HG02938 (cell line): ENCODE measurements around the gene GAPDH.
"Not testable (repeated sequence)": the region's sequence is repeated elsewhere in the genome, so short reads cannot be mapped to it uniquely, and the experiment has no call there.

Experiments used
- ATAC-seq: cut with Tn5 transposase; IDR thresholded peaks from one replicate; pipeline ENCODE4 v1.9.1; 2021; ENCODE audit warnings: mild to moderate bottlenecking, moderate library complexity; ENCODE audit not compliant: unreplicated experiment

GAPDH gene

DNA sequence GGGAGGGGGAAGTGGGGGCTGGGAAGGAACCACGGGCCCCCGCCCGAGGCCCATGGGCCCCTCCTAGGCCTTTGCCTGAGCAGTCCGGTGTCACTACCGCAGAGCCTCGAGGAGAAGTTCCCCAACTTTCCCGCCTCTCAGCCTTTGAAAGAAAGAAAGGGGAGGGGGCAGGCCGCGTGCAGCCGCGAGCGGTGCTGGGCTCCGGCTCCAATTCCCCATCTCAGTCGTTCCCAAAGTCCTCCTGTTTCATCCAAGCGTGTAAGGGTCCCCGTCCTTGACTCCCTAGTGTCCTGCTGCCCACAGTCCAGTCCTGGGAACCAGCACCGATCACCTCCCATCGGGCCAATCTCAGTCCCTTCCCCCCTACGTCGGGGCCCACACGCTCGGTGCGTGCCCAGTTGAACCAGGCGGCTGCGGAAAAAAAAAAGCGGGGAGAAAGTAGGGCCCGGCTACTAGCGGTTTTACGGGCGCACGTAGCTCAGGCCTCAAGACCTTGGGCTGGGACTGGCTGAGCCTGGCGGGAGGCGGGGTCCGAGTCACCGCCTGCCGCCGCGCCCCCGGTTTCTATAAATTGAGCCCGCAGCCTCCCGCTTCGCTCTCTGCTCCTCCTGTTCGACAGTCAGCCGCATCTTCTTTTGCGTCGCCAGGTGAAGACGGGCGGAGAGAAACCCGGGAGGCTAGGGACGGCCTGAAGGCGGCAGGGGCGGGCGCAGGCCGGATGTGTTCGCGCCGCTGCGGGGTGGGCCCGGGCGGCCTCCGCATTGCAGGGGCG lies at the start of gene GAPDH:
Gene GAPDH (plus strand): TSS at position 595 of the 772 bp plus-strand sequence. CDS start 316 bp downstream, outside the sequence.
- ATAC-seq = peak; percentile 49

DNA sequence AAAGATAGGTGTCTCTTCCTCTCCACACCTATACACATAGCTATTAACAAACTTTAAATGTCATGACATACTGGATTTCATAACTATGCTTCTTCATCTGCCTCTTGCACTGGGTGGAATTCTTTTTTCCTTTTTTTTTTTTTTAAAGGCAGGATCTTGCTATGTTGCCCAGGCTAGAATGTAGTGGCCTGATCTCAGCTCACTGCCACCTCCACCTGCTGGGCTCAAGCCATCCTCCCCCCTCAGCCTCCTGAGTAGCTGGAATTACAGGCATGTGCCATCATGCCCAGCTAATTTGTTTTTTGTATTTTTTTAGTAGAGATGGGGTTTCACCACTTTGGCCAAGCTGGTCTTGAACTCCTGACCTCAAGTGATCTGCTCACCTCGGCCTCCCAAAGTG lies 46.1 kb upstream of the GAPDH start:
- ATAC-seq = no peak

DNA sequence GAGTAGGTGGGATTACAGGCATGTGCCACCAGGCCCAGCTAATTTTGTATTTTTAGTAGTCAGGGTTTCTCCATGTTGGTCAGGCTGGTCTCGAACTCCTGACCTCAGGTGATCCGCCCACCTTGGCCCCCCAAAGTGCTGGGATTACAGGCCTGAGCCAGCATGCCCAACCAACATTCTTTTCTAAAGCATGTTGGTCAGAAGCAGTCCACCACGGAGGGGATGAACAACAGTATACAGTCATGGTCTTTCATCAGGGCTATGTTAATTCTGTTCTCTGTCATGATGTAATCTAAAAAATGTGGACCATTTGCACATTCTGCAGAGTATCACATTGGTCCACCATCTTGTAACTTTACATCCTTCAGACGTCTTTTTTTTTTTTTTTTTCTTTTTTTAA lies 44.9 kb upstream of the GAPDH start:
- no peak for ATAC-seq

DNA sequence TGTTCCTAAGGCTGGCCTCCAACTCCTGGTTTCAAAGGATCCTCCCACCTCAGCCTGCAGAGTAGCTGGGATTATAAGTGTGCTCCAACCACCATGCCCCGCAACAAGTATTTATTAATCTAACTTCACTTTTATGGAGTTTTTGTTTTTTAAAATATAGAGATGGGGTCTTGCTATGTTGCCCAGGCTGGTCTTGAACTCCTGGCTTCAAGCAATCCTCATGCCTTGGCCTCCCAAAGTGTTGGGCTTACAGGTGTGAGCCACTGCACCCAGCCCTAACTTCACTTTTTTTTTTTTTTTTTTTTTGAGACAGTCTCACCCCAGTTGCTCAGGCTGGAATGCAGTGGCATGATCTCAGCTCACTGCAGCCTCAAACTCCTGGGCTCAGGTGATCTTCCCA lies 43.6 kb upstream of the GAPDH start:
- ATAC-seq = not testable (repeated sequence)

DNA sequence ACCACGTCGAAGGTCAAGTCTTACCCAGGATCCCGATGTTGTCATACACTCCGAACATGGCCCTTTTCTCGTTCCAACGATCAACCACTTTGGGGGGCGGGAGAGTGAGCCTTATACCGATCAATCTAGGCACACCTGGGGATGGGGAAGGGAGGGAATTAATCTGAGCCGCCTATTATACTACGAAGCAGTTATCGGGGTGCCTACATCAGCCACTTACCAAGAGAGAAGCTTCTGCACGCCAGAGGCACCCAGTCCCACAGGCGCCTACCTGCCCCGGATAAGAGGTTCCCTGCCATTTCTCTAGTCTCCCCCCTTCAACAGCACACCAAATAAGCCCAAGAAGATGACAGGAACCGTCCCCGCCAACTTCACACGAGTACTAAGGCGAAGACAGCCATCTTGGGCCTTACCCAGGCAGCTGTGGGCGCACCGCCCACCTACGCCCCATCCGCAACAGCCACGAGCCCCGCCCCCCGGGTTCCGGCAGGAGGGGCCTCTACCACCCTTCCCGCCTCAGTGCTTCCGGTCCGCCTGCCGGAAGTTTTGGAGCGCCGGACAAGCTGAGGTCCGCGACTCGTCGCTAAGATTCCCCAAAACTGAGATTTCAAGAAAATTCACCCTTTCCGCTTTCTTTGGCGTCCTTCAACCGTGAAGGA lies 41.4 kb upstream of the GAPDH start, which contains the start of gene MRPL51:
Gene MRPL51 (minus strand): TSS at position 425 of the 659 bp plus-strand sequence. CDS start 126 bp downstream, at position 299.
- peak; percentile 62 for ATAC-seq

DNA sequence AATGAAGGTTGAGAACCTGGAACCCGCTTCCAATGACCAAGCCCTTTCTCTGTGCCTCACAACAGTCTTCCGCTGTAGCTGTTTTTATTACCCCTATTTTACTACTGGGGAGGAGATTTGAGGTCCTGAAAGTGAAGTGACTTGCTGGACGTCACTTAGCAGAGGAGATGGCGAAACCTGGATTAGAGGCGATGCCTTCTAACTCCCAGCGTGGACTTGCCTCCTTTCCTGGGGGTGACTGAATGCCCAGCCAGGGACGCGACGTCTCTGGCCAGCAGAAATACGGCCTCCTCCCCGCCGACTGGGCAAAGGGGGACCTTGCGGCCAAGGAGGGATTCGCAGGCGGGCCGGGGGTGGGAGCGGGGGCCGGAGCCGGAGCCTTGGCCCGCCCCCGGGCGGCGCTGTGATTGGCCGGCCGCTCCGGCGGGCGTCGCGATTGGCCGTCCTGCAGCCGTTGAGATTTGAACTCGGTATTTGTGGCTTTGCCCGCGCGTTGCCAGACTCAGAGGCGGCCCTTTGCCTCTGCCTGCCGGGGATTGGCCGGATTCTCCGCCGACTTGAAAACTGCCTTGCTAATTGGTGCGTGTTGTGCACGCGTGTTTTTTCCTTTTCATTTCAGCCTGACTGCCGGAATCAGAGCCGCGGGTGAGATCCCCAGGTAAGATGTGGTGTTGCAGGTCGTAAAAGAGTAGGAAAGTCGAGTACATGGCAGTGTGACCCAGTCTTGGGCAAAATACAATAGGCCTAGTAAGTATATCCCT lies 40.6 kb upstream of the GAPDH start, which contains the start of gene NCAPD2:
Gene NCAPD2 (plus strand): TSS at position 606 of the 761 bp plus-strand sequence. CDS start 997 bp downstream, outside the sequence.
- peak; percentile 80 for ATAC-seq

DNA sequence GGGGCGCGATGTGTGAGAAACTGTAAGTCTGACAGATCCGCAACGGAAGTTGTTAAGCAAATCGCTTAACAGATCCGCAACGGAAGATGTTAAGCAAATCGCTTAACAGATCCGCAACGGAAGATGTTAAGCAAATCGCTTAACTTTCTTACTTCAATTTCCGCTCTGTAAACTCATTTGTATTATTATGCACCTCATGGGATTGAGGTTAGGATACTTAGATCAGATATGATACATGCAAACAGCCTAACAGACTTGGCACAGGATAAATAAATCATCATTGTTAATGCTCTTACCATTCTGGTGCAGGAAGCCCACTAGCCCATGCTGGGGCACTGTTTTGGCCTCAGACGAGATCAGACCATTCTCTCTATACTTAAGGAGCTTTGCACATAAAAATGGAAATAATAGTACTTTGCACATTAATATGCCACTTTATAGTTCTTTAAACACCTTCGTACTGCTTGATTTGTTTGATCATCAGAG lies 40.0 kb upstream of the GAPDH start:
- ATAC-seq = no peak

DNA sequence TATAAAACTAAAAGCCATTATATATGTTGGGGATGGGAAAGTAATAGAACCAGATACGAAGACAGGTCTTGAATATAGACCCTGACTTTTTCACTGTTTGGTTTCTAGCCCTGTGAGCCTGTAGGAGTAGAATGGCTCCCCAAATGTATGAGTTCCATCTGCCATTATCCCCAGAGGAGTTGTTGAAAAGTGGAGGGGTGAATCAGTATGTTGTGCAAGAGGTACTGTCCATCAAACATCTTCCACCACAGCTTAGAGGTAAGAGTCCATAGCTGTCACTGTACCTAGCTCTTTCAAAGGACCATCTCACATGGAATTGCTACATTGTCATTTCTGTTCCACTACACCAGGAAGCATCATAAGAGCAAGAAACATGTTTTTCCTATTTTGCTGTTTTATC lies 39.3 kb upstream of the GAPDH start:
- ATAC-seq = no peak

DNA sequence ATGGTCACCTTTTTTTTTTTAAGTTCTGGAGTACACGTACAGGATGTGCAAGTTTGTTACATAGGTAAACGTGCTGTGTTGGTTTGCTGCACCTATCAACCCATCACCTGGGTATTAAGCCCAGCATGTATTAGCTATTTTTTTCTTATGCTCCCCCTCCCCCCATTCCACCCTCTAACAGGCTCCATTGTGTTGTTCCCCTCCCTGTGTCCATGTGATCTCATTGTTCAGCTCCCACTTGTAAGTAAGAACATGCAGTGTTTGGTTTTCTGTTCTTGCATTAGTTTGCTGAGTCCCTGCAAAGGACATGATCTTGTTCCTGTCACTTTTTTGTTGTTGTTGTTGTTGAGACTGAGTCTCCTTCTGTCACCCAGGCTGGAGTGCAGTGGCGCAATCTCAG lies 37.0 kb upstream of the GAPDH start:
- ATAC-seq = not testable (repeated sequence)

DNA sequence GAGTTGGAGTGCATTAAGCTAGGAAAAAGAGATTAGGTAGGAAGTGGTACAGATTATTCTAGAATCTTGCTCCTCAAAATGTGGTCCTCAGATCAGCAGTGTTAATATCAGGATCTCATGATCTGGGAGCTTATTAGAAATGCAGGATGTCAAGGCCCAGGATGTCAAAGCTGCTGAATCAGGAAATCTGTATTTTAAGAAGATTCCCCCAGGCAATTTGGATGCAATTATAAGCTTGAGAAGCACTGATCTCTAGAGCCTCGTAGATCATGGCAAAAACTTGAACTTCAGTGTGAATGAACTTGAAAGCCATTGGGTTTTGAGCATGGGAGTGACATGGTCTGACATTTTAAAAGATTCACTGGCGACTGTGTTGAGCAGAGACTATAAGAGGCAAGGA lies 33.9 kb upstream of the GAPDH start:
- ATAC-seq = no peak

DNA sequence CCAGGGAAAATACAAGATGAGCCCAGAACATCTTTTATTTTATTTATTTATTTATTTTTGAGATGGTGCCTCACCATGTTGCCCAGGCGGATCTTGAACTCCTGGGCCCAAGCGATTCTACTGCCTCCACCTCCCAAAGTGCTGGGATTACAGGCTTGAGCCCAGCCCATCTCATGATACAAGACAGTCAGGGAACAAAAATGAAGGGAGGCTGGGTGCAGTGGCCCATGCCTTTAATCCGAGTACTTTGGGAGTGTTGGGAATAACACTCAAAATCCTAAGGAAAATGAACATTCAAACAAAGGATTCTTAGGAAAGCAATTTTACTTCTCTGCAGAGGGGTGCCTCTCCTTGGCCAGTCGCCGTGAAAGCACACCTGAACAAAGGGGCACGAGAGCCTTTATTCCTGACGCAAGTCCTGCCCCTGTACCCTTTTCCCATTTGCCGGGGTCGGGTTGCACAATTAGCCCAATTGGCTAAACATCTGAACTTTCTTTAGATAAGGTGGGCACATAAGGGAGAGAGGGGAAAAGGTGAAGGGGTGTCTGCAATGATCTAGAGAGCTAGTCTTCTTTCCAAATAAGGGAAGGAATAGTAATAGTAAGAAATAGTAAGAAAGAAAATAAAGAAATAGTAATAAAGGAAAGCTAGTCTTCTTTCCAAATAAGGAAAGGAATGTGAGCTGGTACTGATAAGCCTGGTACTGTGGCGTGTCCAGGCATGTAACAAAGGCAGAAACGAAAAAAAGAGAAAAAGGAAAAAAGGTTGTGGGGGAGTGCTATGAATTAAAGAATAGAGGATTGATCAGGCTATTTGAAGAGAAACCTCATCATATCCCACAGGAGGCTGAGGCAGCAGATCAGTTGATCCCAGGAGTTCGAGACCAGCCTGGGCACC lies 27.0 kb upstream of the GAPDH start:
- ATAC-seq = no peak

DNA sequence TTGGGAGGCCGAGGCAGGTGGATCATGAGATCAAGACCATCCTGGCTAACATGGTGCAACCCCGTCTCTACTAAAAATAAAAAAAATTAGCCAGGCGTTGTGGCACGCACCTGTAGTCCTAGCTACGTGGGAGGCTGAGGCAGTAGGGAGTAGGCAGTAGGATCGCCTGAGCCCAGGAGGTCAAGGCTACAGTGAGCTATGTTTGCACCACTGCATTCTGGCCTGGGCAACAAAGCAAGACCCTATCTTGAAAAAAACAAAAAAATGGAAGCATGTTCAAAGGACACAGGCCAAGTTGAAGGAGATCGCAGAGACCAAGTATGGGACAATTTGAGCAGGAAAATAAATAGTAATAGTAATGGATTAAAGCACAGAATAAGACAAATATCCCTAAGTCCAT lies 26.2 kb upstream of the GAPDH start:
- ATAC-seq = no peak

DNA sequence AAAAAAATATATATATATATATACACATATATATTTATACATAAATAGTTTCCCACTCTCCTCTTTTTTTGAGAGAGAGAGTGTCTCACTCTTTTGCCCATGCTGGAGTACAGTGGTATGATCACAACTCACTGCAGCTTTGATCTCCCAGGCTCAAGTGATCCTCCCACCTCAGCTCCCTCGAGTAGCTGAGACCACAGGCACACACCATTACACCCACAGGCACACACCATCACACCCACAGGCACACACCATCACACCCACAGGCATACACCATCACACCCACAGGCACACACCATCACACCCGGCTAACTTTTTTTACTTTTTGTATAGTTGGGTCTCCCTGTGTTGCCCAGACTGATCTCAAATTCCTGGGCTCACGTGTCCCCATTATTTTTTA lies 14.1 kb upstream of the GAPDH start:
- ATAC-seq = no peak

DNA sequence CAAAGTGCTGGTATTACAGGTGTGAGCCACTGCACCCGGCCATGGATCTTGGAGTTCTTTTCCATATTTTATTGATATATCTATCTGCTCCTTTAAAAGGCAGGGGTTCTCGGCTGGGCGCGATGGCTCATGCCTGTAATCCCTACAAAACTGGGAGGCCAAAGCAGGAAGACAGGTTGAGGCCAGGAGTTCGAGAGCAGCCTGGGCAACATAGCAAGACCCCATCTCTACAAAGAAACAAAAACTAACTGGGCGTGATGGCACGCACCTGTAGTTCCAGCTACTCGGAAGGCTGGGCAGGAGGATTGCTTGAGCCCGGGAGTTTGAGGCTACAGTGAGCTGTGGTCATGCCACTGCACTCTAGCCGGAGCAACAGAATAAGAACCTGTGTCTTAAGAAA lies 12.1 kb upstream of the GAPDH start:
- ATAC-seq = no peak

DNA sequence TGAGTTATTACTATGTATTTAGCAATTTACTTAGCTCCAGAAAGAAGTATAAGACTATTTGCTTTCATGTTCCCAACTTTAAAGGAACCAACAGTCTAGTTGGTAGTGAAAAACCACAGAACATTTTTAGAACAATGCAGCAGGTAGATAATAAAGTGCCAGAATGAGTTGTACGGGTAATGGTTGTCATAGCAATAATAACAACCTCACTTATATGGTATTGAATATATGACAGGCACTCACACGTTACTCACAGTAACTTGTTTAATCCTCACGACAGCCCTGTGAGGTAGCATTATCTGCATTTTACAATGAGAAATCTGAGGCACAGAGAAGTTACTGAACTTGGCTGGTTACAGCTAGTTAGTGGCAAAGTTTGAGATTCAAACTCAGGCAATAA lies 10.6 kb upstream of the GAPDH start:
- no peak for ATAC-seq

DNA sequence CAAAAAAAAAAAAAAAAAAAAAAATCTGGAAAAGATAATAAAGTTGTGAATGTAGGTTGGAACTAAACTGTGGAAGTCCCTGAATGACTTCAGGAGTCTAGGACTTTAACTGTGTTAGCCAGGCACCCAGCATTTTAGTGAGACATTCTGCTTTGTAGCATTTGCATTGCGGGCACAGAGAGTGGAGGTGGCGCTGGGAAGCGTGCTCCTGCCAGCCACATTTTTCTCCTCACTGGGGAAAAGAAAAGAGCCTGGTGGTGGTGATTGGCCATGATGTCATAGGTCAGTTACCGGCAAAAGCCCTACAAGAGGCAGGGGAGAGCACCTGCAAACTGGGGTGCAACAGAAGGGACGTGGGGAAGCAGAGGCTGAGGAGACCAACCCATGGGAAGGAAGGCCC lies 9.7 kb upstream of the GAPDH start:
- ATAC-seq = no peak

DNA sequence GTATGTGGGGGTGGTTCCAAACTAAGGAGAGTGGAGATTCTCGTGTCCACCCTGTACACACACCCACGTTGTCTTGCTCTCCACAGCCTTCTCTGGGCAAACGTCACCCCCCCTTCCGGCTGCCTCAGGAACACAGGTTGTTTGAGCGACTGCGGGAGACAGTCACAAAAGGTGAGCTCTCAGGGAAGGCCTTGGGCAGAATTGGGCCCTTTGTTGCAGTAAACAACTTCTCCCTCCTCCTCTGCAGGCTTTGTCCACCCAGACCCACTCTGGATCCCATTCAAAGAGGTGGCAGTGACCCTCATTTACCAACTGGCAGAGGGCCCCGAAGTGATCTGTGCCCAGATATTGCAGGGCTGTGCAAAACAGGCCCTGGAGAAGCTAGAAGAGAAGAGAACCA lies 8.1 kb upstream of the GAPDH start:
- no peak for ATAC-seq

DNA sequence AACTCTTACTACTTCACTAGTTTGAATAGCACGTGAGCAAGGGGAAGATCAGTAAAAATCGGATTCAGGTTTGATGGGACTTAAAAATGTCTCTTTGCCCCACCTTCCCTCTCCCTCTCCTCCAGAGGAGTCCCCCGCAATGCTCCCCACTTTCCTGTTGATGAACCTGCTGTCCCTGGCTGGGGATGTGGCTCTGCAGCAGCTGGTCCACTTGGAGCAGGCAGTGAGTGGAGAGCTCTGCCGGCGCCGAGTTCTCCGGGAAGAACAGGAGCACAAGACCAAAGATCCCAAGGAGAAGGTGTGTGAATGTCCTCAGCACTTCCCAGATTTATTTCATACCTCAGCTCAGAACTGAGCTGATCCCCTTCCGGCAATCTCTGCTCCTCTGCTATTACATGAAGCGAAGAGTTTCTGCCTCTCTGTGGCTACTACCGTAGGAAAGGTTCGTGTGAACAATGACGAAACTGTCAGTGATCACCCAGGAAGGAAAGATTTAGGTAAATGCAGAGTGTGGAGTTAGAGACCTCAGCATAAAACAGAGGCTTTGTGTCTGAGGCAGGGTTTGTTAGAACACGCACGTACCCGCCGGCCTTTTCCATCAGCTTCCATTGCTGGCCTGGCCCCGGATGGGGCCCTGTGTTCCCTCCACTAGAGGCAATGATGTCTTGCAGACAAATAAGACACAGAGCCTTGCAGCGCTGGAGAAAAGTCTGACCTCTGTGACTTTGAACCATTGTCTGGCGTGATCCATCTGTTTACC lies 7.4 kb upstream of the GAPDH start:
- ATAC-seq = no peak

DNA sequence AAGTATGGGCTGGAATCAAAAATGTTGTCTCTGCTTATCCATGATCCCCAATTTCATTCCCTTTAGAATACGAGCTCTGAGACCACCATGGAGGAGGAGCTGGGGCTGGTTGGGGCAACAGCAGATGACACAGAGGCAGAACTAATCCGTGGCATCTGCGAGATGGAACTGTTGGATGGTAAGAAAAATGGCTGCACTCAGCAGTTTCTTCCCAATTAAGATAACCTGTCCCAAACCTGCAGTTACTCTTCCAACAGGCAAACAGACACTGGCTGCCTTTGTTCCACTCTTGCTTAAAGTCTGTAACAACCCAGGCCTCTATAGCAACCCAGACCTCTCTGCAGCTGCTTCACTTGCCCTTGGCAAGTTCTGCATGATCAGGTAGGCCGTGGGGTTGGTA lies 6.6 kb upstream of the GAPDH start:
- no peak for ATAC-seq
